PFSK-1 (cell line): ENCODE results near the gene ZP2.

Source experiments
- FOXP2 ChIP-seq: optimal IDR thresholded peaks from 2 replicates; pipeline ENCODE3; 2011; ENCODE audit warnings: borderline replicate concordance, control low read depth, inconsistent platforms; ENCODE audit not compliant: insufficient read depth; ENCODE audit errors: extremely low read length, extremely low read depth
- POLR2AphosphoS5 ChIP-seq: IDR thresholded peaks from 2 replicates; pipeline ENCODE4 v1.6.1; 2012; ENCODE audit warnings: low read depth, mild to moderate bottlenecking, control low read depth, low read length, moderate library complexity
- SIN3A ChIP-seq: IDR thresholded peaks from 2 replicates; pipeline ENCODE4 v1.6.1; 2012; ENCODE audit warnings: mild to moderate bottlenecking, low read length, moderate library complexity, borderline replicate concordance; ENCODE audit not compliant: insufficient read depth
- TAF1 ChIP-seq: IDR thresholded peaks from 2 replicates; pipeline ENCODE4 v1.6.1; 2012; ENCODE audit warnings: low read length, control low read depth, borderline replicate concordance; ENCODE audit not compliant: insufficient read depth
- TF ChIP-seq, protein P1 (sequence below), 2 experiments: IDR thresholded peaks; 2 replicates each; pipeline versions ENCODE4 v1.6.1 to v1.8.0; 2011 to 2012; ENCODE audit warnings: low read depth in 2 of 2, low read length in 2 of 2, control low read depth in 1 of 2, inconsistent platforms in 1 of 2, mild to moderate bottlenecking in 1 of 2, moderate library complexity in 1 of 2; ENCODE audit not compliant: insufficient read depth in 1 of 2

Gene ZP2

DNA sequence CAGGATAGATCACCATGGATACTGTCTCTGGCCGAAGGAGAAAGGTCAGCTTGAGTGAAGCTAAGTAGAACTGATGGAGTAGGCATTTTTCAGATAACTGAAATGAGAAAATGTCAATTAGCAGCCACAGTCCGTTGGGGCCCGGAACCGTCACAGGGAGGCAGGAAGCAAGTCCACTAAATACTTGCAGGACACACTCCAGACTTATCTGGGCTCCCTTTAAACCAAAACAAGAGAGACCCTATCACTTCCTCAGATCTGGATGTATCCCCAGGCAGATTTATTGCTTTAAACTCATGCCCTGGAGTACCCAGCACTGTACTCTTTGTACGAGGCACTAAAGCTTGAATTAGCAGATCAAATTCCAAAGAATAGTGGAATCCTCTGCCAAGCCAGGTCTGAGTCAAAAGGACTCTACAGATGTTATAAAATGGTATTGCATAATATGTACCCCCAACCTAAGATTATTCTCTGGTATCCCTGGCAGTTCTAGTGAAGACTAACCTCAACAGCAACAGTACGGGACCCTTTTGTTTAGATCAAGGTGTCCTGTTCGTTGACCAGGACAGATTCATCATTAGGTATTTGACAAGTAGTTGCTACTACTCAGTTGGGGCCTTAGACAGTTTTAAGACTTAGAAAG, 8.1 kb downstream of the ZP2 start:
- TF ChIP-seq SIN3A (no peak), POLR2AphosphoS5 (no peak), FOXP2 (no peak), TAF1 (no peak)
- TF ChIP-seq, protein P1, sequence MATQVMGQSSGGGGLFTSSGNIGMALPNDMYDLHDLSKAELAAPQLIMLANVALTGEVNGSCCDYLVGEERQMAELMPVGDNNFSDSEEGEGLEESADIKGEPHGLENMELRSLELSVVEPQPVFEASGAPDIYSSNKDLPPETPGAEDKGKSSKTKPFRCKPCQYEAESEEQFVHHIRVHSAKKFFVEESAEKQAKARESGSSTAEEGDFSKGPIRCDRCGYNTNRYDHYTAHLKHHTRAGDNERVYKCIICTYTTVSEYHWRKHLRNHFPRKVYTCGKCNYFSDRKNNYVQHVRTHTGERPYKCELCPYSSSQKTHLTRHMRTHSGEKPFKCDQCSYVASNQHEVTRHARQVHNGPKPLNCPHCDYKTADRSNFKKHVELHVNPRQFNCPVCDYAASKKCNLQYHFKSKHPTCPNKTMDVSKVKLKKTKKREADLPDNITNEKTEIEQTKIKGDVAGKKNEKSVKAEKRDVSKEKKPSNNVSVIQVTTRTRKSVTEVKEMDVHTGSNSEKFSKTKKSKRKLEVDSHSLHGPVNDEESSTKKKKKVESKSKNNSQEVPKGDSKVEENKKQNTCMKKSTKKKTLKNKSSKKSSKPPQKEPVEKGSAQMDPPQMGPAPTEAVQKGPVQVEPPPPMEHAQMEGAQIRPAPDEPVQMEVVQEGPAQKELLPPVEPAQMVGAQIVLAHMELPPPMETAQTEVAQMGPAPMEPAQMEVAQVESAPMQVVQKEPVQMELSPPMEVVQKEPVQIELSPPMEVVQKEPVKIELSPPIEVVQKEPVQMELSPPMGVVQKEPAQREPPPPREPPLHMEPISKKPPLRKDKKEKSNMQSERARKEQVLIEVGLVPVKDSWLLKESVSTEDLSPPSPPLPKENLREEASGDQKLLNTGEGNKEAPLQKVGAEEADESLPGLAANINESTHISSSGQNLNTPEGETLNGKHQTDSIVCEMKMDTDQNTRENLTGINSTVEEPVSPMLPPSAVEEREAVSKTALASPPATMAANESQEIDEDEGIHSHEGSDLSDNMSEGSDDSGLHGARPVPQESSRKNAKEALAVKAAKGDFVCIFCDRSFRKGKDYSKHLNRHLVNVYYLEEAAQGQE (IDR thresholded peaks at IDR 0.05; ENCODE audit: insufficient read depth in 1 of 2, low read depth in 2 of 2, low read length in 2 of 2), result no peak

DNA sequence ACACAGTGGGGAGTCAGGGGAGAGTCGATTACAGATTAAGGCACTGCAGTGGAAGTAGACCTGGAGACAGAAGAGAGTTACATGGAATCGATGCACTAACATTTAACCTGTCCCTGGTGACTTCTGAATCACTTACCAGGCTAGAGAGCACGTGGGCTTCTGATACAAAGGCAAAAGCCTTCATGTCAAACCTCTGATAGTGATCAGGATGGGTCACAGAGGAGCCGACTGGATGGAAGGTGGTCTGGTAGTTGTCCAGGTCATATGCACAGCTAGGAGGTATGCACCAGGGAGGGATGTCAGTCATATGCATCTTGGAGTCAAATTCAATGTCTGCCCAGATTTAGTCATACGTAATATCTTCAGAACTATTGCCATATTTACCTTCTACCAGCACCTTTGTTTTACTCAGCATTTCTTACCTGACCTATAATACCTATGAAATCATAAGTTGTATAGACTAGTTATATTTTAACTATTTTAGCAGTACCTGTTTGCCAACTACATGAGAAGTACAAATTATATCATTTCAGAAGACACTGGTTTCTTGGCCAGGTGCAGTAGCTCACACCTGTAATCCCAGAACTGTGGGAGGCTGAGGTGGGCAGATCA, 11.7 kb downstream of the ZP2 start:
- TF ChIP-seq, protein P1 (IDR thresholded peaks at IDR 0.05; ENCODE audit: insufficient read depth in 1 of 2, low read depth in 2 of 2, low read length in 2 of 2), result no peak
- TF ChIP-seq TAF1, result no peak
- TF ChIP-seq FOXP2, result no peak
- TF ChIP-seq SIN3A, result no peak
- no peak for TF ChIP-seq POLR2AphosphoS5

DNA sequence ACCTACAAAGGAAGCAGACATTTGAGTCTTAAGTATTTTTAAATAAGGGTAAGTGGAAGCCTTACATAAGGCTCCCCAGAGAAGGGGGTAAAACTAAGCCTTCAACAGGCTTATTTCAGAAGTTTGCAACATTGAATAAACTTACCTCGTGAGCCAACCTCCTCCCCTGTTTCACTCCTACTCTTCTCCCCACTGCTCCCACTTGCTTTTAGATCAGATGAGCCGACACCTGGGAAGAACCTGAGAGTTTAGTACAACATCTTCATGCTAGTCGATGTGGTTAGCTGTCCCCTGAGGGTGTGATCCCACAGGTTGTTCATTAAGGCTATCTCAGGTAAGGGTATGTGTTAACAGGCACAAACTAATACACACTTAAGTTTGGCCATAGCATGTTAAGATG, 13.8 kb downstream of the ZP2 start:
- TF ChIP-seq SIN3A, result no peak
- no peak for TF ChIP-seq TAF1
- no peak for TF ChIP-seq FOXP2

DNA sequence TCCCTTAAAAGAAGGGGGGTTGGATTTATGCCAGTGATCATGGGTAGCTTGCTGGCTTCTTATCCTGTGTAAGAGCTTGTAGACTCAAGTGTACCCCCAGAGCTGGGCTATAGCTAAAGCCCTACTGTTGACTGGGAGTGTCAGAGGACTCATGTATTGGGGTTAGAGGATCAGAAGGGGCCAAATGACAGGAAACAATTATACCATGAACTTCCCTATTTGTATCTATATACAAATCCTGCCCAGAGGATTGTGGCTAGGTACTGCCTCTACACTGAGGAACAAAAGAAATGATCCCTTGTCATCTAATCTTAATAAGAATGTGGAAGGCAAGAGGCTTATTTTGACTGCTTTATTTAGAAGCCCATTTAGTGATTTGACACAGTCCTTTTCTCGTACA, 14.3 kb downstream of the ZP2 start:
- TF ChIP-seq, protein P1 (IDR thresholded peaks at IDR 0.05; ENCODE audit: insufficient read depth in 1 of 2, low read depth in 2 of 2, low read length in 2 of 2), result no peak
- no peak for TF ChIP-seq TAF1
- no peak for TF ChIP-seq POLR2AphosphoS5
- no peak for TF ChIP-seq SIN3A

DNA sequence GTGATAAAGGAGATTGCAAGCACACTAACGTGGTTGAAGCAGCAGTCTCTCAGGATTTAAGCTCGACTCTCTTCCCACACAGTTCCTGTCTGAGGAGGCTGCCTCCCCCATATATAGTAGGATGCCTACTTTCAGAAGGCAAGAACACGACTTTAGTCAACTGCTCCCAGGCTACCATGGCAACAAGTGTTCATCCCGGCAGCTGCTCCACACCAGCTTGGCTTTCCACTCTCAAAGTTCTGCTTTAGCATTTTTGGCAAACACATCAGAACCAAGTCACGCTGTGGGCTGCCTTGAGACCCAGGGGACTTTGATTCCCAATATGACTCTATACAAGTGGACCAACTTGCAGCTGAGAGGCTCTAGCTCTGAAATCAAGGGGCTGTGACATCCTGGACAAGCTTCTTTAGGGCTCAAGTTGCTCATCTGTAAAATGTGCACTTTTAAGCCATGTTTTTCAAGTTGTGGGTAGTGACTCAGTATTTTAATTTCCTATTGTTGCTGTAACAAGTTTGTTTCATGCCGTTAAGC, 16.5 kb downstream of the ZP2 start:
- TF ChIP-seq, protein P1 (IDR thresholded peaks at IDR 0.05; ENCODE audit: insufficient read depth in 1 of 2, low read depth in 2 of 2, low read length in 2 of 2), result no peak
- no peak for TF ChIP-seq TAF1
- TF ChIP-seq POLR2AphosphoS5, result no peak
- no peak for TF ChIP-seq SIN3A
